ENCODE data around the gene SPEN.

GRCh38 chr1:15942661-15943327 is 95.3 kb downstream of the SPEN start:
- TF ChIP-seq POLR2AphosphoS5 (IDR thresholded peaks at IDR 0.05; ENCODE audit: low read depth, low read length), result no peak
- TF ChIP-seq SIN3A (IDR thresholded peaks at IDR 0.05; ENCODE audit: borderline replicate concordance, insufficient read depth, low read length), result no peak
- no peak for TF ChIP-seq REST (IDR thresholded peaks at IDR 0.05; ENCODE audit: insufficient read depth in 1 of 2, low read depth in 2 of 2, low read length in 2 of 2)

Data from PFSK-1 (cell line).